ENCODE results near the gene SMARCAL1. TPM values are rescaled to one million over a fixed set of nuclear protein-coding genes. Genes with fewer than 3 reads are reported as not detected.

SMARCAL1 gene
- total RNA-seq, 1 donor from 2014 or later, result 135 TPM

- TF ChIP-seq CTCF (IDR thresholded peaks at IDR 0.05; ENCODE audit: insufficient read depth, low read length, poor library complexity, severe bottlenecking), result no peak
- Histone ChIP-seq H3K36me3 (ENCODE audit: control insufficient read depth, insufficient read depth, low read length) (peaks cover 2% of the 10 kb centered on the region), H3K4me3 (ENCODE audit: low read depth, low read length) (no peak overlapping the region), H3K27me3 (ENCODE audit: control insufficient read depth, insufficient read depth, low read length) (no peaks in the 10 kb centered on the region)
- DNase-seq (ENCODE audit: low read depth), result no peak
Measured at GRCh38 chr2:216480221-216480620, 67.9 kb downstream of the SMARCAL1 start.

DNA sequence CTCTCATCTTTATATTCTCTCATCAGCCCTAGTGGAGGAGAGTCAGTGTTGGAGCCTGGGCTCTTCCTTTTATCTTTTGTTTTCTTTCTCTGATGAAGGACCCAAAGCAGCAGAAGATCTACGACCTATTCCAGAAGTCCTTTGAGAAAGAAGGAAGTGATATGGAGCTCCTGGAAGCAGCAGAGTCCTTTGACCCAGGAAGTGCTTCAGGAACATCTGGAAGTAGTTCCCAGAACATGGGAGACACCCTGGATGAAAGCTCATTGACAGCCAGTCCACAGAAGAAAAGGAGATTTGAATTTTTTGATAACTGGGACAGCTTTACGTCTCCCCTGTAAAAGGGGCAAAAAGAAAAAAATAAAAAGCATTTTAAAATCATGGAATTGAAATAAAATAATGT lies 70.4 kb downstream of the SMARCAL1 start:
- no peak overlapping the region for H3K4me3 ChIP-seq (ENCODE audit: low read depth, low read length)
- H3K27me3 ChIP-seq (ENCODE audit: control insufficient read depth, insufficient read depth, low read length), result no peaks in the 10 kb centered on the region
- no peak for DNase-seq (ENCODE audit: low read depth)
- TF ChIP-seq CTCF (IDR thresholded peaks at IDR 0.05; ENCODE audit: insufficient read depth, low read length, poor library complexity, severe bottlenecking), result no peak
- H3K36me3 ChIP-seq (ENCODE audit: control insufficient read depth, insufficient read depth, low read length), result peaks cover 2% of the 10 kb centered on the region

DNA sequence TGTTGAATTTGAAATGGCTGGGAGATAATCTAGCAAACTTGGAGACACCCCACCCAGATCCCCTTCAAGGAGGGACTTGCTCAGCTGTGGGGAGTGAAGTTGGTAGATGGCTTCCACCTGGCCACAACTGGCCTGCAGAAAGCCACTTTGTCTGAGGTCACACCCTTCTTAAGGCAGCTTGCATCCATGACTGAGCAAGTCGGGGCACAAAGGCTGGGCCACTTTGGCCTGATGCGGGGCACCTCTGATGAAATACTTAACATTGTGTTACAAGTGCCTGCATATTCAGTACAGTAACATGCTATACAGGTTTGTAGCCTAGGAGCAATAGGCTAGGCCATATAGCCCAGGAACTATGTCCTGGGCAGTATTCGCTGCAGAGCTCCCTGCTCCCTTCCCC lies 73.0 kb downstream of the SMARCAL1 start:
- no peak for DNase-seq (ENCODE audit: low read depth)
- no peak overlapping the region for H3K4me3 ChIP-seq (ENCODE audit: low read depth, low read length)
- peaks cover 2% of the 10 kb centered on the region for H3K36me3 ChIP-seq (ENCODE audit: control insufficient read depth, insufficient read depth, low read length)
- no peak for TF ChIP-seq CTCF (IDR thresholded peaks at IDR 0.05; ENCODE audit: insufficient read depth, low read length, poor library complexity, severe bottlenecking)
- no peaks in the 10 kb centered on the region for H3K27me3 ChIP-seq (ENCODE audit: control insufficient read depth, insufficient read depth, low read length)

- no peak for DNase-seq (ENCODE audit: low read depth)
- no peak for TF ChIP-seq CTCF (IDR thresholded peaks at IDR 0.05; ENCODE audit: insufficient read depth, low read length, poor library complexity, severe bottlenecking)
- Histone ChIP-seq H3K36me3 (ENCODE audit: control insufficient read depth, insufficient read depth, low read length) (peaks cover 2% of the 10 kb centered on the region), H3K4me3 (ENCODE audit: low read depth, low read length) (no peak overlapping the region), H3K27me3 (ENCODE audit: control insufficient read depth, insufficient read depth, low read length) (no peaks in the 10 kb centered on the region)
Measured at GRCh38 chr2:216485745-216486144, 73.5 kb downstream of the SMARCAL1 start.

- Histone ChIP-seq H3K4me3 (ENCODE audit: low read depth, low read length) (no peak overlapping the region), H3K36me3 (ENCODE audit: control insufficient read depth, insufficient read depth, low read length) (peaks cover 2% of the 10 kb centered on the region), H3K27me3 (ENCODE audit: control insufficient read depth, insufficient read depth, low read length) (no peaks in the 10 kb centered on the region)
- DNase-seq (ENCODE audit: low read depth), result no peak
- no peak for TF ChIP-seq CTCF (IDR thresholded peaks at IDR 0.05; ENCODE audit: insufficient read depth, low read length, poor library complexity, severe bottlenecking)
Measured at GRCh38 chr2:216486271-216486670, 74.0 kb downstream of the SMARCAL1 start.

DNA sequence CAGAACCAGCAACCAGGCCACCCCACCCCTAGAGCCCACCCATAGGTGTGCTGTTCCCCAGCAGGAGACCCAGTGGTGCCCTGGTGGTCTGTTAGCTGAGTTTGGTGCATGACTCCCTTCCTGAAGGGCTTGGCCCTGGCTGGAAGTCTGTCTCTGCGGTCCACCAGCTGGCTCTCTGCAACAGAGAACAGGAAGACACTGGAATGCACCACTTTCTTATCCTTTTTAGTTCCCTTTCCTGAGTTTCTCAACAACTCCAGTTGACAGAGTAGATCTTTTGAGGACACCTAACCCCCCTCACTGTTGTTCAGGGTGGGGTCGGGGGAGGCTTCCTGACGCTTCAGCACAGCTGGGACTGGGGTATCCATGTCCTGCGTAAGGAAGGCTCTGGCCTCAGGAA lies 74.4 kb downstream of the SMARCAL1 start:
- H3K27me3 ChIP-seq (ENCODE audit: control insufficient read depth, insufficient read depth, low read length), result no peaks in the 10 kb centered on the region
- H3K36me3 ChIP-seq (ENCODE audit: control insufficient read depth, insufficient read depth, low read length), result peaks cover 2% of the 10 kb centered on the region
- no peak for TF ChIP-seq CTCF (IDR thresholded peaks at IDR 0.05; ENCODE audit: insufficient read depth, low read length, poor library complexity, severe bottlenecking)
- no peak overlapping the region for H3K4me3 ChIP-seq (ENCODE audit: low read depth, low read length)
- no peak for DNase-seq (ENCODE audit: low read depth)
